ENCODE measurements around the gene ZNF32.

GRCh38 chr10:43605850-43606322, 42.8 kb downstream of the ZNF32 start:
- TF ChIP-seq EZH2 (IDR thresholded peaks at IDR 0.05; ENCODE audit: insufficient read depth, low read length), result no peak
- TF ChIP-seq CTCF (IDR thresholded peaks at IDR 0.05; ENCODE audit: insufficient read depth, low read depth, low read length), result no peak

Data from astrocyte (in vitro differentiated cells and primary cell).